GM20431 (cell line): ENCODE data around the gene DTNB.

ENCODE experiments used
- in situ Hi-C: fragments of 300-500 bp; cut with MseI, MboI; formaldehyde crosslinking; loops from one replicate; pipeline ENCODE4 v1.15.0; 2020; ENCODE audit warnings: low sequenced_read_pairs; ENCODE audit not compliant: unreplicated experiment

Gene DTNB

GRCh38 chr2:25378731-25379490, 294.5 kb downstream of the DTNB start:
- in situ Hi-C loops, result no loop called here

GRCh38 chr2:25377822-25378421, 295.5 kb downstream of the DTNB start:
- in situ Hi-C loops, result no loop called here

DNA sequence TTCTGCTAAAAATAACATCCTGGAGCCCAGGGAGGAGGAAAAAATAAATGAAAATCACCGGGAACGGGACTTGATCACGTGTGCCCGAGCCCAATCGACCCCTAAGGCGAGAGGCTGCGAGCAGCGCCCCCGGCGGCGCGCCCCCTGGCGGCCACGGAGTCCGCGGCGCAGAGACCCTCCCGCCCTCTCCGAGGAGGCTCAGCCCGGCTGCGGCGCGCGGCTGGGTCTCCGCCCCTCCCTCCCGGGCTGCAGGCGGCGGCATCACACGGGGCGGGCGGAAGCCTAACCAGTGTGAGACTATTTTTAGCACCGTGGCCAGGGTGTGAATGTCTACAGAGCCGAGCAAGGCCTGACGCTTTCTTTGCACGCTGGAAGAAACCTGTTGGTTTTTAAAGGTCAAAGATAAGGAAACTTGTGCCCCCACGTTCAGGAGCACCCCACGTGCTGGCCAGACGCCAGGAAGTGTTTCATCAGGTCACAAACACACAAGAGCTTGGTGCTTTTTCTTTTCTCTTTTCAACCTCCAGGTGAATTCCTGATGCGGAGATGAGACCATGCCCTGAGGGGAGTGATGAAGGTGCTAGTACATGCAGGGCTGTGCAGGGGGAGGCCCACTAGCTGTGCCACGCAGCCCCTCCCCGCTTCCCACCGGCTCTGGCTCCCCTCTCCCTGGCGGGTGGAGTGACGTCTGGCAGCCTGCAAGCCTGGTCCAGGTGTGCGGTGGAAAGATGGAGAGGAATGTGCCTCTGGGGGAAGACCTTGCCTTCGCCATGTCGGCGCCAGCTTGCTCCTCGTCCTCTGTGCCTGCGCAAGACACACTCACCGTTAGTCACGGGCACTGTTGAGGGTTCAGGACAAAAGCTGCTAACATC, 296.4 kb downstream of the DTNB start:
- in situ Hi-C loops, result no loop called here

- in situ Hi-C loops, result no loop called here
Observed at GRCh38 chr2:25375989-25376545, 297.3 kb downstream of the DTNB start.

GRCh38 chr2:25375371-25375988, 297.9 kb downstream of the DTNB start:
- in situ Hi-C loops, result no loop called here

DNA sequence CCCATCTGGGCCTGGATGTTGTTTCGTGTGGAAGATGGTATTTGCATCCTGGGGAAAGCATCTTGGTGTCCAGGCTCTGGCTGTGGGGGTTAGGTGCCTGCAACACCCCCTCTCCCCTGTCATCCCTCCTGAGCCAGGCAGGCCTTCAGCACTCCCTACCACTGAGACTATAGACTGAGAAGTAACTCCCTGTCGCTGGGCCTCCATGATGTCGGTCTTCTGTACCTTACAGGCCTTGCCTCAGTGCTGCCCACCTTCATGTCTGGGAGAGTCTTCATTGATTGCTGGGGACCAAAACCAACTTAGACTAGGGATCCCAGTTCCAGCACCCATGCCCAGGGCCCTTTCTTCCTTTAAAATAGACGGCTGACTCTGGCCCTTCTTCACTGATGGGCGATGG, 298.6 kb downstream of the DTNB start:
- in situ Hi-C loops, result no loop called here

DNA sequence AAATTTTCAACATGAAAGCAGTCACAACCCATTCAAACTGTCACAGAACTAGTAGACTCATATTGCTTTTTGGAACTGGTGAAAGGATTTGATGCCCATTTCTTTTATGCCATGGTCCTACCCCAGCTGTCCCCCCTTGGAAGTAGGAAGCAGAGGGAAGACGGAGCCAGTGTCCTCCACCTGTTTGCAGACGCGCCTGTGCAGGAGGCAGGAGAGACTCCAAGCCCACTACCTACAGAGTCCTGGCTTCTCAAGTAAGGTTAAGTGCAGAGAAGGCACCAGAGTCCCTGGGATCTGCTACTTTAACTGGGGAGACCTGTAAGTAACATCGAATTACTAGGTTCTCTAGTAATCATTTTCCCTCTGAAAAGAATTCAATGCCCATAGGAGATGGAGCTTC, 299.0 kb downstream of the DTNB start:
- in situ Hi-C loops, result no loop called here

DNA sequence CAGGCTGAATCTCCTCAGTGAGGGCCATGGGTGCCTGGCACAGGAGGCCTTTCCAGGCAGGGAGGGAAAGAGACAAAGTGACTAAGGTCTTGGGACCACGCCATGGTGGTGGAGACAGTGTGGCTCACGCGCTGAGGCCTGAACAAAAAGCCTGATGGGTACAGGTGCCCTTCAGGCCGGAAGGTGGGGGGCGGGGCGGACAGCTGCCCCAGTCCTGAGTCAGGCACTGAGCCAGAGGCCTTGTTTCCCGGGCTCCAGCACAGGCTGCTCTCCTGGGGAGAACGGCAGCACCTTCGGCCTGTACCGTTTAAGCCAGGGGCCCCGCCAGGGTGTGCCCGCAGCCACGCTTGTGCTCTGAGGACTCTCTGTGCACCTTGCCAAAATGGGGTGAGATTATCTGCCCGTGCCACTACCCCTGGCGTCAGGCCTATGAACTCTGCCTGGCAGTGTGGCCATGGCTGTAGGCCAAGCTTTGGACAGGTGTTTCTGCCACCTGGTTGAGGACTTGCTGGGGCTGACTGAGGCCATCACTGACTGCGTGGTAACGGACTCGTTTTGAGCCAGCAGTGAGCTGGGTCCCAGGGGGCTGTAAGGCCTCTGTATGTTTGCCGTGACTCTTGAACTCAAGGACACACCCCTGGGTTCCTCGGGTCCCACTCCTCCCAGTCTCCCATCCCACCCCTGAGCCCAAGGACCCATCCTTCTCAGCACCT, 300.0 kb downstream of the DTNB start:
- in situ Hi-C loops, result no loop called here

GRCh38 chr2:25372405-25373268, 300.7 kb downstream of the DTNB start:
- in situ Hi-C loops, result no loop called here

- in situ Hi-C loops, result no loop called here
Observed at GRCh38 chr2:25371253-25372241, 301.8 kb downstream of the DTNB start.

DNA sequence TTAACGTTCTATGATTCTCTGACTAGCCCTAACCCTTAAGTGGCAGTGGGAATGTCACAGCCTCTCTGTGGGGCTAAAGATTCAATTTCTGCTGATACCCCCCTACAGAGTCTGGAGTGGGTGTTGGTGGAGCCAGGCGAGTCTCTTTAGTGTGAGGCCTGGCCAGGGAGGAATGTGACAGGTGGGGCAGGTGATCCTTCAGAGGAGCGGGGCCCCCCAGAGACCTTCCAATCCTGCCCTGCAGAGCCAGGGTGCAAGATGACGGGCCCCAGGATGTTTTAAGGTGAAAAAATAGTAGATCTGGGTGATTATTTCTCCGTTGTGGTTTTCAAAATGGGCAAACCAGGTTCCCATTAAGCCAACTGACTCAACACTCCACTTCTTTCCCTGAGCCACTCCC, 303.5 kb downstream of the DTNB start:
- in situ Hi-C loops, result no loop called here

DNA sequence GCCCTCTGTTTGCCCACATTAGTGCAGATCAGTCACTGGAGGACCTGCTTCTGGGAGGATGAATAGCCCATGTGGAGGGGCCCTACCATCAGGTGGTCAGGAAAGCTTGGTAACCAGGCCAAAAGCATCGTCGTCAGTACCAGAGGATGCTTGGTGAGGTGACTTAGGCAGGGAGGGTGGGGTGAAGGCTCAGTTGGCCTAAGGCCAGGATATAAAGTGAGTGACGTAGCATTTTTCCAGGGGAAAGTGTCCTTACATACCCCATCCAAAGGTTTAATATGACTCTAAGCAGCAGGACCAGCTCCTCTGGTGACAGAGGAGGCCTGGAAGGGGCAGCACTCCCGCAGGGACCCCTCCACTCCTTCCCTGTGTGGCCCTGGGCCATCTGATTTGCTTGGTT, 303.9 kb downstream of the DTNB start:
- in situ Hi-C loops, result no loop called here

DNA sequence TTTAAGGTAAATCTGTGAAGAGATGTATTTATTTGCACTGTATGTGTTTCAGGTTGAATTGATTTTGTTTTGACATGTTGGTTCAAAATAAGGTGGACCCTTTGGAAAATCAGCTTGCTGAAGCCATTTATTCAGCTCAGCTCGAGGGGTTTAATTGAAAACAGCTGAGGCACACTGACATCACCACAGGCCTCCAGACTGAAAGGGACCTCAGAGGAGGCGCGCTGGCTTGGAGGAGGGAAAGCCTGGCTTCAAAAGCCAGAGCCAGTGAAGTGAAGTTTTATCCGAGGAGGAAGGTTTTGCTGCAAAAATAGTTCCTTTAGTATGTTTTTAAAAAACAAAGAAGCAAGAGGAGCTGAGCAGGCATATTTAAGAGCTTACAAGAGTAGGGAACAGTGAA, 304.7 kb downstream of the DTNB start:
- in situ Hi-C loops, result no loop called here

GRCh38 chr2:25367296-25367695, 306.1 kb downstream of the DTNB start:
- in situ Hi-C loops, result no loop called here

DNA sequence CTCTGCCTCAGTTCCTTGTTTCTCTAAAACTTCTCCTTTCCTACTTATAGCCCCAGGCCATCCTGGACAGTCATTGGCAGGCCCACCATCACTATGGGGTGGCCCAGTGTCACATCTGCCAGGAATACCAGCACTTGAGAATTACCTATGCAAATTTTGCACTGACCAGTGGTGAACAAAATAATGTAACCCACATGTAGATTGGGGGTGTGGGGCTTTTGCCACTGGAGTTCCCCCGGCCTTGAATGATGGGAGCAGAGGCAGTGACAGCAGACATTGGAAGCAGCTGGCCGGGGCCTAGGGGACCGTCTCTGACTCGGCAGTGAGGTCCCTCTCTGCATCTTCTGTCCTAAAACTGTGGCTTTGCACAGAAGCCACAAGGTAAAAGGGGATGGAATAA, 306.7 kb downstream of the DTNB start:
- in situ Hi-C loops, result no loop called here

DNA sequence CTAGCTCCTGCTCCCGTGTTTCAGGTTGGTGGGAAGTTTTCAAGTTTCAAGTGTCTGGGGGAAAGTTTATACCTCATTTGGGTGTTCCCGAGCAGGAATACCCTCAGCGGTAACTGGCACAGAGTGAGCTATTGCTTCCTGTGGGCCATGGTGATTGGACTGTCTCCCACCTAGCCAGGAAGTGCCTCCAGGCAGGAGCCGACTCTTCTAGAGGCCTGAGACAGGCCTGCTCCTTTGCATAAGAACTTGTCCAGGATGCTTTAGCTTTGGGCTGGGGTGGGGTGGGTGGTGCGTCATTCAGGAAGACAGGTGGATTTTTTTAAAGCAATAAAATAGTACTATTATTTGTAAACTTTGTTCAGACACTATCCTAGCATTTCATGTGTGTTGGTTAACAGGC, 308.1 kb downstream of the DTNB start:
- in situ Hi-C loops, result no loop called here

DNA sequence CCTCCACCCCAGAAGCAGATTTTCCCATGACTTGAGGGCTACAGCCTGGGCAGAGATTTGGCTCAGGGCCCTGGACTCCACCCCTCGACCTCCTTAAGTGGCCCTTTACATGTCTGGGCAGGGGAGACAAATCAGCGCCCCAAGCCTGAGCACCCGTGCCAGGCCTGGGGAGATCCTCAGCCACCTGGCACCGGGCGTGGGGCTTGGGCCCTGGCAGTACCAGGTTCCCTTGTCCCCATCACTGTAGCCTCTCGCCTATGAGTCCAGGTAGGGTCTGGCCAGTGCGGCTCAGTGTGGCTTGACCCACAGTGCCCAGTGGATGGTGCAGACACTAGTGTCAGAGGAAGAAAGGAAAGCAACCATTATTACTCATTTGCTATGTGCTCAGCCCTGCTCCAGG, 309.6 kb downstream of the DTNB start:
- in situ Hi-C loops, result no loop called here
